ENCODE measurements around the gene VAT1L.

- TF ChIP-seq EP300 (IDR thresholded peaks at IDR 0.05; ENCODE audit: borderline replicate concordance in 1 of 2, low read depth in 1 of 2, low read length in 1 of 2) (no peak), REST (IDR thresholded peaks at IDR 0.05; ENCODE audit: low read depth, low read length) (no peak)
These were observed 38.9 kb upstream of the VAT1L start for GRCh38 chr16:77749415-77749814.
